HCT116 (cell line): Measurements from ENCODE around the gene SLC25A21.

Experiments used
- CEBPB ChIP-seq: IDR thresholded peaks from 2 replicates; pipeline ENCODE4 v1.6.1; 2012; ENCODE audit warnings: low read depth
- EZH2 ChIP-seq: fragments of 200-600 bp; sonication (generic); IDR thresholded peaks from 2 replicates; pipeline ENCODE4 v1.6.1; 2017; ENCODE audit warnings: antibody characterized with exemption, mixed run types
- EZH2phosphoT487 ChIP-seq: fragments of 200-600 bp; IDR thresholded peaks from 2 replicates; pipeline ENCODE4 v1.6.1; 2018; ENCODE audit warnings: antibody characterized with exemption, borderline replicate concordance
- POLR2A ChIP-seq: IDR thresholded peaks from 2 replicates; pipeline ENCODE4 v1.7.0; 2011; ENCODE audit warnings: borderline replicate concordance; ENCODE audit not compliant: insufficient read depth, insufficient read length; ENCODE audit errors: extremely low read depth
- POLR2AphosphoS5 ChIP-seq: IDR thresholded peaks from 2 replicates; pipeline ENCODE4 v1.6.1; 2011; ENCODE audit warnings: mild to moderate bottlenecking, low read depth, low read length, moderate library complexity
- RAD21 ChIP-seq: IDR thresholded peaks from 2 replicates; pipeline ENCODE4 v1.6.1; 2012; ENCODE audit warnings: low read depth, mild to moderate bottlenecking
- TCF7L2 ChIP-seq: IDR thresholded peaks from 2 replicates; pipeline ENCODE4 v1.7.0; 2011; ENCODE audit warnings: borderline replicate concordance, inconsistent platforms; ENCODE audit not compliant: insufficient read depth, insufficient read length; ENCODE audit errors: extremely low read depth
- YY1 ChIP-seq: IDR thresholded peaks from 2 replicates; pipeline ENCODE4 v1.6.1; 2011; ENCODE audit warnings: low read length, low read depth, moderate library complexity, mild to moderate bottlenecking; ENCODE audit not compliant: insufficient replicate concordance; ENCODE audit errors: extremely low read depth
- ZFX ChIP-seq: fragments of 450-650 bp; IDR thresholded peaks from 2 replicates; pipeline ENCODE4 v1.6.1; 2017
- TF ChIP-seq, protein P1 (sequence below), 3 experiments: fragments of 200-600 bp in 1 of 3; sonication (generic) in 1 of 3; IDR thresholded peaks in 2 of 3; conservative IDR thresholded peaks in 1 of 3; 2 replicates each; pipeline ENCODE4 v1.5.1; 2012 to 2017; ENCODE audit warnings: low read depth in 2 of 3, low read length in 2 of 3, antibody characterized with exemption in 1 of 3, borderline replicate concordance in 1 of 3, control low read depth in 1 of 3, mild to moderate bottlenecking in 1 of 3, mixed read lengths in 1 of 3, mixed run types in 1 of 3, moderate library complexity in 1 of 3; ENCODE audit not compliant: insufficient read depth in 1 of 3

DNA sequence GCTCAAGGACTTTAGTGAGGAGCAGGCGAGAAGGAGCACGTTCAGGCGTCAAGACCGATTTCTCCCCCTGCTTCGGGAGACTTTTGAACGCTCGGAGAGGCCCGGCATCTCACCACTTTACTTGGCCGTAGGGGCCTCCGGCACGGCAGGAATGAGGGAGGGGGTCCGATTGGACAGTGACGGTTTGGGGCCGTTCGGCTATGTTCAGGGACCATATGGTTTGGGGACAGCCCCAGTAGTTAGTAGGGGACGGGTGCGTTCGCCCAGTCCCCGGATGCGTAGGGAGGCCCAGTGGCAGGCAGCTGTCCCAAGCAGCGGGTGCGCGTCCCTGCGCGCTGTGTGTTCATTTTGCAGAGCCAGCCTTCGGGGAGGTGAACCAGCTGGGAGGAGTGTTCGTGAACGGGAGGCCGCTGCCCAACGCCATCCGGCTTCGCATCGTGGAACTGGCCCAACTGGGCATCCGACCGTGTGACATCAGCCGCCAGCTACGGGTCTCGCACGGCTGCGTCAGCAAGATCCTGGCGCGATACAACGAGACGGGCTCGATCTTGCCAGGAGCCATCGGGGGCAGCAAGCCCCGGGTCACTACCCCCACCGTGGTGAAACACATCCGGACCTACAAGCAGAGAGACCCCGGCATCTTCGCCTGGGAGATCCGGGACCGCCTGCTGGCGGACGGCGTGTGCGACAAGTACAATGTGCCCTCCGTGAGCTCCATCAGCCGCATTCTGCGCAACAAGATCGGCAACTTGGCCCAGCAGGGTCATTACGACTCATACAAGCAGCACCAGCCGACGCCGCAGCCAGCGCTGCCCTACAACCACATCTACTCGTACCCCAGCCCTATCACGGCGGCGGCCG lies 509.6 kb downstream of the SLC25A21 start:
- TF ChIP-seq TCF7L2 (no peak), EZH2 (no peak), POLR2AphosphoS5 (no peak), YY1 (no peak), CEBPB (no peak), EZH2phosphoT487 (no peak), ZFX (no peak), POLR2A (no peak), RAD21 (no peak)
- TF ChIP-seq, protein P1, sequence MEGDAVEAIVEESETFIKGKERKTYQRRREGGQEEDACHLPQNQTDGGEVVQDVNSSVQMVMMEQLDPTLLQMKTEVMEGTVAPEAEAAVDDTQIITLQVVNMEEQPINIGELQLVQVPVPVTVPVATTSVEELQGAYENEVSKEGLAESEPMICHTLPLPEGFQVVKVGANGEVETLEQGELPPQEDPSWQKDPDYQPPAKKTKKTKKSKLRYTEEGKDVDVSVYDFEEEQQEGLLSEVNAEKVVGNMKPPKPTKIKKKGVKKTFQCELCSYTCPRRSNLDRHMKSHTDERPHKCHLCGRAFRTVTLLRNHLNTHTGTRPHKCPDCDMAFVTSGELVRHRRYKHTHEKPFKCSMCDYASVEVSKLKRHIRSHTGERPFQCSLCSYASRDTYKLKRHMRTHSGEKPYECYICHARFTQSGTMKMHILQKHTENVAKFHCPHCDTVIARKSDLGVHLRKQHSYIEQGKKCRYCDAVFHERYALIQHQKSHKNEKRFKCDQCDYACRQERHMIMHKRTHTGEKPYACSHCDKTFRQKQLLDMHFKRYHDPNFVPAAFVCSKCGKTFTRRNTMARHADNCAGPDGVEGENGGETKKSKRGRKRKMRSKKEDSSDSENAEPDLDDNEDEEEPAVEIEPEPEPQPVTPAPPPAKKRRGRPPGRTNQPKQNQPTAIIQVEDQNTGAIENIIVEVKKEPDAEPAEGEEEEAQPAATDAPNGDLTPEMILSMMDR (IDR thresholded peaks at IDR 0.05 in 2 of 3, conservative IDR thresholded peaks at IDR 0.05 in 1 of 3; ENCODE audit: borderline replicate concordance in 1 of 3, insufficient read depth in 1 of 3, low read depth in 2 of 3, low read length in 2 of 3), result no peak
